CD14-positive monocyte (primary cell): ENCODE results near the gene DNAJA3. TPM values are rescaled to one million over a fixed set of nuclear protein-coding genes. Genes with fewer than 3 reads are reported as not detected.

Experiments used
- DNase-seq, 3 donors: peaks; one replicate each; pipeline ENCODE4 v3.0.0-alpha.2; 2011 to 2022
- H2AFZ ChIP-seq: 2 replicates; pipeline ENCODE4 v1.6.0; 2012; ENCODE audit warnings: mild to moderate bottlenecking, low read depth, low read length, inconsistent platforms; ENCODE audit not compliant: insufficient read depth, poor library complexity, severe bottlenecking
- H3K27ac ChIP-seq, 2 donors: 1 replicate in 1 of 2; 2 replicates in 1 of 2; pipeline ENCODE4 v1.5.1; 2012 to 2013; ENCODE audit warnings: low read length in 2 of 2, control low read depth in 1 of 2, inconsistent platforms in 1 of 2, low read depth in 1 of 2, mild to moderate bottlenecking in 1 of 2
- H3K27me3 ChIP-seq, 2 donors: one replicate each; pipeline versions ENCODE4 v1.6.0 to v1.6.1; 2011 to 2013; ENCODE audit warnings: low read length in 2 of 2; ENCODE audit not compliant: control insufficient read depth in 2 of 2, insufficient read depth in 2 of 2
- H3K36me3 ChIP-seq, 2 donors: replicated peaks in 1 of 2; 1 replicate in 1 of 2; 2 replicates in 1 of 2; pipeline versions ENCODE4 v1.5.1 to v1.6.1; 2012 to 2013; ENCODE audit warnings: low read length in 2 of 2, control low read depth in 1 of 2, inconsistent platforms in 1 of 2, mild to moderate bottlenecking in 1 of 2; ENCODE audit not compliant: insufficient read depth in 2 of 2, control insufficient read depth in 1 of 2
- H3K4me1 ChIP-seq, 2 donors: 1 replicate in 1 of 2; 2 replicates in 1 of 2; pipeline versions ENCODE4 v1.5.1 to v1.6.1; 2012 to 2013; ENCODE audit warnings: low read length in 2 of 2, control low read depth in 1 of 2, inconsistent platforms in 1 of 2, mild to moderate bottlenecking in 1 of 2, moderate library complexity in 1 of 2; ENCODE audit not compliant: insufficient read depth in 2 of 2, control insufficient read depth in 1 of 2
- H3K4me2 ChIP-seq: replicated peaks from 2 replicates; pipeline ENCODE3; 2012; ENCODE audit warnings: low read length, moderate library complexity, mild to moderate bottlenecking; ENCODE audit not compliant: poor library complexity, severe bottlenecking; ENCODE audit errors: extremely low read depth
- H3K4me3 ChIP-seq, 3 experiments: fragments of 200-600 bp in 1 of 3; sonication (generic) in 1 of 3; replicated peaks in 1 of 3; 1 replicate in 2 of 3; 2 replicates in 1 of 3; pipeline ENCODE4 v1.5.1; 2011 to 2013; ENCODE audit warnings: low read length in 3 of 3, mild to moderate bottlenecking in 3 of 3, control low read depth in 2 of 3, low read depth in 2 of 3, inconsistent platforms in 1 of 3, moderate library complexity in 1 of 3
- H3K79me2 ChIP-seq: 2 replicates; pipeline ENCODE4 v1.6.0; 2012; ENCODE audit warnings: mild to moderate bottlenecking, control low read depth, inconsistent platforms, low read length, moderate library complexity; ENCODE audit not compliant: insufficient read depth
- H3K9ac ChIP-seq: 2 replicates; pipeline ENCODE4 v1.6.0; 2017; ENCODE audit warnings: low read length, mild to moderate bottlenecking; ENCODE audit not compliant: insufficient read depth, poor library complexity, severe bottlenecking
- H3K9me3 ChIP-seq, 2 donors: replicated peaks in 1 of 2; 1 replicate in 1 of 2; 2 replicates in 1 of 2; pipeline versions ENCODE4 v1.5.1 to v1.6.1; 2012 to 2013; ENCODE audit warnings: low read length in 2 of 2, control low read depth in 1 of 2; ENCODE audit not compliant: control insufficient read depth in 1 of 2, insufficient read depth in 1 of 2
- H4K20me1 ChIP-seq: 2 replicates; pipeline ENCODE4 v1.6.0; 2012; ENCODE audit warnings: mild to moderate bottlenecking, low read length, control low read depth, moderate library complexity; ENCODE audit not compliant: insufficient read depth
- H3K27ac Mint-ChIP-seq, 7 donors: one replicate each; pipeline ENCODE4 v1.8.0; 2020; ENCODE audit warnings: mild to moderate bottlenecking in 7 of 7, mixed read lengths in 7 of 7, moderate library complexity in 6 of 7, inconsistent platforms in 2 of 7
- H3K27me3 Mint-ChIP-seq, 3 donors: one replicate each; pipeline ENCODE4 v1.8.0; 2021 to 2022; ENCODE audit warnings: low read depth in 3 of 3, mild to moderate bottlenecking in 3 of 3, mixed read lengths in 3 of 3, moderate library complexity in 3 of 3, inconsistent platforms in 1 of 3
- H3K36me3 Mint-ChIP-seq, 2 donors: one replicate each; pipeline ENCODE4 v1.8.0; 2020; ENCODE audit warnings: mixed read lengths in 2 of 2, inconsistent platforms in 1 of 2, mild to moderate bottlenecking in 1 of 2
- H3K4me1 Mint-ChIP-seq: one replicate; pipeline ENCODE4 v1.8.0; 2020; ENCODE audit warnings: mild to moderate bottlenecking, mixed read lengths
- H3K4me3 Mint-ChIP-seq, 2 donors: one replicate each; pipeline ENCODE4 v1.8.0; 2020; ENCODE audit warnings: mild to moderate bottlenecking in 2 of 2, mixed read lengths in 2 of 2, moderate library complexity in 1 of 2
- H3K9me3 Mint-ChIP-seq, 7 donors: one replicate each; pipeline ENCODE4 v1.8.0; 2020 to 2022; ENCODE audit warnings: mixed read lengths in 7 of 7, mild to moderate bottlenecking in 6 of 7, moderate library complexity in 6 of 7, inconsistent platforms in 2 of 7
- WGBS: methylation state at CpG from one replicate; pipeline ENCODE4 v1.1.5; 2013; ENCODE audit warnings: missing lambda C conversion rate; ENCODE audit not compliant: insufficient coverage; 5-methylcytosine and 5-hydroxymethylcytosine counted together
- intact Hi-C, 2 donors: fragments of 100-400 bp; cut with micrococcal nuclease; formaldehyde crosslinking; loops; one replicate each; pipeline versions ENCODE4 v1.15.0 to v1.15.1; 2023
- polyA plus RNA-seq, 3 donors: library from polyadenylated mRNA; depleted of rRNA in 1 of 3; unstranded in 2 of 3; stranded (reverse) in 1 of 3; fragments of 300-500 nt in 2 of 3; fragments of >200 nt in 1 of 3; fragmentation: Illumina TruSeq in 2 of 3; gene quantifications; 1 replicate in 2 of 3; 2 replicates in 1 of 3; pipeline ENCODE4 v1.2.3, GENCODE V29; 2012 to 2021
- TF ChIP-seq, protein P1 (sequence below): fragments of 200-600 bp; IDR thresholded peaks from one replicate; pipeline ENCODE4 v1.8.0; 2022; ENCODE audit warnings: antibody characterized with exemption, mild to moderate bottlenecking

Gene DNAJA3
- polyA plus RNA-seq, 3 donors, result 17.1 to 27.9 (median 19.5) TPM

DNA sequence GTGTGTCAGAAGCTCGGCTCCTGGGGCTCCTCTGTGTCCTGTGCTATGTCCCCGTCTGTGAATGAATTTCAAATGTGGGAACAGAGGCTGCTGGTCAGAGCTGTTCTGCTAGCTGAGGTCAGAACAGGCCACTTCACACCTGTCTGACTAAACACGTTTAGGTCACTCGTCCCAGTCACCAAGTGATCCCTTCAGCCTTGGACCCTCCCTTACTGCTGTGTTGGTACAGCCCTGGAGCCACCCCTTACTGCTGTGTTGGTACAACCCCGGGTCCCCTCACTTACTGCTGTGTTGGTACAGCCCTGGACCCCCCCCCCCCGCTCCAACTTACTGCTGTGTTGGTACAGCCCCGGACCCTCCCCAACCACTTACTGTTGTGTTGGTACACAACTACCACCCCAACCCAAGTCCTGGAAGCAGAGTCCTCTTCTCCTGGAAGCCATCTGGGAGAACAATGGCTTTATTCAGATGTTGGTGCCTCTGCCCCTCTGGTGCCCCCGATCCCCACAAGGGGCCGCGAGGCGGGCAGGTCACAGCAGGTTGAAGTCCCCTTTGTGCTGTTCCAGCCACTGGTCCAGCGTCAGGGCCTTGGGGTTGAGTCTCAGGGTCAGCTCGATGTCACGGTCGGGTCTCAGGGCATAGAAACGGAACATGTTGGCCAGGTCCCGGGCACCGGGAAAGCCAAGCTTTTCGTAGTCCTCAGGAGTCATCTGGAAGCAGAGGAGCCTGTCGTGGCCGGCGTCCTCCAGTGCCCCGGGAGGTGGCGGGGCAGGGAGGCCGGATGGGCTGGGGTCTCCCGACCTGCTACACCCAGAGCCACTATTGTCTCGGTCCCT lies 35.8 kb downstream of the DNAJA3 start:
- Mint-ChIP-seq H3K36me3 (peaks cover 46 to 65% of the 10 kb centered on the region in 2 donors), H3K27me3 (peaks cover 0 to 1% (median 0%) of the 10 kb centered on the region in 3 donors), H3K9me3 (peaks cover 0 to 2% (median 0%) of the 10 kb centered on the region in 7 donors), H3K4me1 (peaks cover 22% of the 10 kb centered on the region), H3K27ac (peak overlapping the region in 2 of 7 donors; percentile 10 to 68), H3K4me3 (no peak overlapping the region)
- Histone ChIP-seq H2AFZ (no peak overlapping the region), H4K20me1 (no peaks in the 10 kb centered on the region), H3K9me3 (no peaks in the 10 kb centered on the region), H3K4me1 (peaks cover 22 to 26% of the 10 kb centered on the region in 2 donors), H3K27ac (peak overlapping the region in 1 of 2 donors; percentile 20), H3K27me3 (no peaks in the 10 kb centered on the region), H3K79me2 (no peaks in the 10 kb centered on the region), H3K4me3 (no peak overlapping the region), H3K36me3 (peaks cover 43 to 62% of the 10 kb centered on the region in 2 donors), H3K4me2 (no peak overlapping the region), H3K9ac (no peak overlapping the region)
- intact Hi-C loops, result no loop called here
- TF ChIP-seq, protein P1, sequence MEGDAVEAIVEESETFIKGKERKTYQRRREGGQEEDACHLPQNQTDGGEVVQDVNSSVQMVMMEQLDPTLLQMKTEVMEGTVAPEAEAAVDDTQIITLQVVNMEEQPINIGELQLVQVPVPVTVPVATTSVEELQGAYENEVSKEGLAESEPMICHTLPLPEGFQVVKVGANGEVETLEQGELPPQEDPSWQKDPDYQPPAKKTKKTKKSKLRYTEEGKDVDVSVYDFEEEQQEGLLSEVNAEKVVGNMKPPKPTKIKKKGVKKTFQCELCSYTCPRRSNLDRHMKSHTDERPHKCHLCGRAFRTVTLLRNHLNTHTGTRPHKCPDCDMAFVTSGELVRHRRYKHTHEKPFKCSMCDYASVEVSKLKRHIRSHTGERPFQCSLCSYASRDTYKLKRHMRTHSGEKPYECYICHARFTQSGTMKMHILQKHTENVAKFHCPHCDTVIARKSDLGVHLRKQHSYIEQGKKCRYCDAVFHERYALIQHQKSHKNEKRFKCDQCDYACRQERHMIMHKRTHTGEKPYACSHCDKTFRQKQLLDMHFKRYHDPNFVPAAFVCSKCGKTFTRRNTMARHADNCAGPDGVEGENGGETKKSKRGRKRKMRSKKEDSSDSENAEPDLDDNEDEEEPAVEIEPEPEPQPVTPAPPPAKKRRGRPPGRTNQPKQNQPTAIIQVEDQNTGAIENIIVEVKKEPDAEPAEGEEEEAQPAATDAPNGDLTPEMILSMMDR, result no peak
- 93% methylated on average over 18 of the region's 27 CpGs for WGBS
- DNase-seq, result no peak

GRCh38 chr16:4463522-4464163 lies 38.0 kb downstream of the DNAJA3 start:
- Histone ChIP-seq H2AFZ (no peak overlapping the region), H3K9me3 (no peaks in the 10 kb centered on the region), H3K9ac (no peak overlapping the region), H3K4me3 (no peak overlapping the region), H3K4me1 (peaks cover 18 to 22% of the 10 kb centered on the region in 2 donors), H3K27ac (no peak overlapping the region), H3K79me2 (no peaks in the 10 kb centered on the region), H4K20me1 (no peaks in the 10 kb centered on the region), H3K27me3 (no peaks in the 10 kb centered on the region), H3K36me3 (peaks cover 47 to 72% of the 10 kb centered on the region in 2 donors), H3K4me2 (no peak overlapping the region)
- H3K9me3 Mint-ChIP-seq, result peaks cover 0 to 2% (median 0%) of the 10 kb centered on the region in 7 donors
- TF ChIP-seq, protein P1, result no peak
- intact Hi-C loops, result no loop called here
- peaks cover 53 to 73% of the 10 kb centered on the region in 2 donors for H3K36me3 Mint-ChIP-seq
- peaks cover 0 to 2% (median 1%) of the 10 kb centered on the region in 3 donors for H3K27me3 Mint-ChIP-seq
- H3K4me3 Mint-ChIP-seq, result no peak overlapping the region
- peaks cover 19% of the 10 kb centered on the region for H3K4me1 Mint-ChIP-seq
- peak overlapping the region in 1 of 7 donors; percentile 42 for H3K27ac Mint-ChIP-seq
- 98% methylated on average over 21 of the region's 22 CpGs for WGBS
- no peak for DNase-seq
